ENCODE measurements around the gene FGF8.

Gene FGF8

DNA sequence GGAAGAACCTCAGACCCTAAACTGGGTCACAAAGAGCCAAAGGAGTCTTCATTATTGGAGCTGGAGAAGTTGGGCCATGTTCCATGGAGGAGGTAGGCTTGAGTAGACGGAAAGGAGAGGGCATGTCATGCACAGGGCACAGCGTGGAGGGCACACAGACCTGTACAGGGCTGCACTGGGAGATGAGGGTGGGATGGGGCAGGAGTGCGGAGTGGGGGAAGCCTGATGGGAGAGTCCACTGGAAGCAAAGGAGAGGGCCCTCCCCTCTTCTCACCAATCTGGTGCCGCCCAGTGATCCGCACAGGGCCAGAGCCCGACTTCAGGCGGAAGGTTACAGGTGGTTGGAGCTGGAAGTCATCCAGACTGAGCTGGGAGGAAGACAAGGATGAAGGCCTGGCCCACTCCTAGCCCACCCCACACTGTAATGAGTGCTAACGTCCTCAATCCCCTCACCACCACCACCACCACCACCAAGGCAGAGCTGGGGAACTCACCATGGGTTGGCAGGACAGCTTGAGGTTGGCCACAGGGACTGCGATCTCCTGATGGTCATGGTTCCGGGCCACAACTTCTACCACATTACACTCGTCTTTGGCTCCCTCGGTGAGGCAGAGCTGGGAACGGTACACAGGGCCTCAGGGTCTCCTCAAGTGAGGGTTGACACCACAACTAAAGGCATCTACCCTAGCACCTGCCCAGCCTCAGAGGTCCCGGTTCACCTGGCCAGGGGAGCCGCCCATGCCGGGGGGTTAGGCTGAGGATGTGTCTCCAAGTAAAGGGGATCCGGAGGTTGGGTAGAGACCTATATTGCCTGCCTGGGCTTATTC lies 6.3 kb upstream of the FGF8 start:
- DNase-seq = no peak

DNA sequence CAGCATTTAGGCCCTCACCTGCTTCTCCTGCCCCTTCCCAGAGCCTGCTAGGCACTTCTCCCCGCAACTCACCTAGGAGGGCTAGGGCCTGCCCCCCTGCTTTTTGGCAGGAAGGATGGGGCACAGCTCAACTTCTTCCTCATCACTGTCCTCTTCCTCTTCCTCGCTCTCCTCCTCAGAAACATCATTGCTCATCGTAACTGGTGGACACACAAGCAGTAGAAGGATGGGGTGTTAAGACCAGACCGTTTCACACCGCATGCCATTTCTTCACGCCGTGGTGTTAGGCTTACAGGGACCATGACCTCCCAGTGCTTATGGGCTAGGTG lies 5.7 kb upstream of the FGF8 start:
- no peak for DNase-seq

DNA sequence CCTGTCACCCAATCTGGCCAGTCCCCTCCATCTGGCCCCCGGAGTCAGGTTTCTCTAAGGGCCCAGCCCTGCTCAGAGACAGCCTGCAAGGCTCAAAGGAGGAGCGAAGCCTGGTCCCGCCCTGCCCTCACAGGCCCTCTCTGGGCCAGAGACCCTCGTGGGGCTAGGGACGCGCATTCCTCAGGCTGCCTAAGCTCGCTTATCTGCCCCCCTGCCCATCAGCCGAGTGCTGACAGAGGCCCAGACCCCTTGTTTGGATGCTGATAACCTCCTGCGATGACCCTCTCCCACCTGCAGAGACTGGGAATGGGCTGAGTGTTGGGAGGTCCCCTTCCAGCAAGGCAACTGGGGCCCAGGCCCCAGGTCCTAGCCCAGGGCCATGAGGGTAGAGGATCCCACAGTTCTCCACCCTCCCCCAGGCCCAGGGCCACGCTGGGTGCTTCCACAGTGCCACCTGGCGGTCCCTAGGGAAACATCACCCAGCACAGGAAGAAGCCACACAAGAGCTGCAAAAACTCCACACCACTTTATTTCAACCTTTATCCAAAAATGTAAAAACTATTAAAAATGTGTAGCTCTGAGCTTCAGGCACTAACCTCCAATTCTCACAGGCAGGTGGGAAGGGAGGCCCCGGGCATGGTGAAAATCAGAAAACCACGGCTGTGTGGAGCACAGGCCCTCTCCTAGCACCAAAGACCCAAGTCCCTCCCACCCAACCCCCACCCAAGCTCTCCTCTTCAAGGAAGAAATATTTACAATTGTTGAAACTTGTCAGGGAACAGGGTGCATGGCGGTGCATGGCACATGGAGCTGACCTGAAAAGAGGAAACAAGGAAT lies 5.1 kb upstream of the FGF8 start:
- peak; percentile 77 for DNase-seq

DNA sequence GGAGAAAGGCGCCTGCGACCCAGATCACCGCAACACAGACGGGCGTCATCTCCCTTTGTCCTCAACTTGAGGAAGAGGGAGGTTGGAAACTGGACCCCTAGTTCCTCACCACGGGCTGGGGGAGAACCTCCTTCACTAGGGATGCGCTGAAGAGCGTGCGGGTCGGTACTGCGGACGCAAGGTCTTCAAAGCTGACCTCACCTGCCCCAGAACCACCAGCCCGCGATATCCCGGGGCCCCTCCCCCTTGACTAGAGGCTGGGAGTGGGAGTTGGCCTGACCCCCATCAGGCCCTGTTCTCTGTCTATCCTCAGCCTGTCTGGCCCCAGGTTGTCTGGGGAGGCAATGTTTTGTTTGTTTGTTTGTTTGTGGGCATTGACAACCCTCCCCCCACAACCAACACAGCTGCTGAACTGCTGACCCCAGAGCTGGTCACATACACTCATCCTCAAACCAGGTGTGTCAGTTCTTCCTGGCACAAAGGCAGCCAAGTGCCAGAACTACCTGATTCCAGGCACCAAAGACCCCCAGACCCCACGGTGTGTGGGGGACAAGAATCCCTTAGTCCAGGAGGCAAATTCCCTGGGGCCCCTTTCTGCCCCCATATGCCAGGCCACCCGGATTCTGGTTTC lies 4.4 kb upstream of the FGF8 start:
- DNase-seq = no peak

DNA sequence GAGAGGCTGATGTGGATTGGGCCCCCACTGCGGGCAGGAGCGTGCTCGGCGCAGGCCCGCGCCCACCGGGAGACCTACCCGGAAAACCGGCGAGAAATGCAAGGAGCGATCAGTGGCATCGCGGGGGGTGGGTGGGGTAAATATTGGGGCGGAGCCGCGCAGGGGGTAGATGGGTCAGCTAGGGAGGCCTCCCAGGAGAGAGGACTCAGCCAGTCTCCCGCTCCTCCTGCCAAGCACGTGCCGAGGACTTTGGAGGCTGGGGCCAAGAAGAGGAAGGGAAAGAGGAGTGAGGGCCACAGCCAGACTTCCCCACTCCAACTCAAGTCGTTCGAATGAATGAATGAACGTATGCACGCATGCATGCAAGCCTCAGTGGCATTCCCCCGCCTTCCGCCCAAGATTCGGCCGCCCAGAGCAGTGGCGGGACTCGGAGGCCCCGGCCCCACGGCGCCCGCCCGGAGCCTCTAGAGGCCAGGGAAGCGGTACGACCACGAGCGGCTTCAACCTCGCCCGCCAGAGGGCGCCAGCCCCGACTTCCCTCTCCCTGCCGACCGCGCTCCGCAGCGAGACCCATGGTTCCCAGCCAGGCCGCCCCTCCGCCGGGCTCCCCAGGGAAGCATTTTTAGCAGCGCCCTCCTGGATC lies 3.8 kb upstream of the FGF8 start:
- DNase-seq = peak; percentile 90

DNA sequence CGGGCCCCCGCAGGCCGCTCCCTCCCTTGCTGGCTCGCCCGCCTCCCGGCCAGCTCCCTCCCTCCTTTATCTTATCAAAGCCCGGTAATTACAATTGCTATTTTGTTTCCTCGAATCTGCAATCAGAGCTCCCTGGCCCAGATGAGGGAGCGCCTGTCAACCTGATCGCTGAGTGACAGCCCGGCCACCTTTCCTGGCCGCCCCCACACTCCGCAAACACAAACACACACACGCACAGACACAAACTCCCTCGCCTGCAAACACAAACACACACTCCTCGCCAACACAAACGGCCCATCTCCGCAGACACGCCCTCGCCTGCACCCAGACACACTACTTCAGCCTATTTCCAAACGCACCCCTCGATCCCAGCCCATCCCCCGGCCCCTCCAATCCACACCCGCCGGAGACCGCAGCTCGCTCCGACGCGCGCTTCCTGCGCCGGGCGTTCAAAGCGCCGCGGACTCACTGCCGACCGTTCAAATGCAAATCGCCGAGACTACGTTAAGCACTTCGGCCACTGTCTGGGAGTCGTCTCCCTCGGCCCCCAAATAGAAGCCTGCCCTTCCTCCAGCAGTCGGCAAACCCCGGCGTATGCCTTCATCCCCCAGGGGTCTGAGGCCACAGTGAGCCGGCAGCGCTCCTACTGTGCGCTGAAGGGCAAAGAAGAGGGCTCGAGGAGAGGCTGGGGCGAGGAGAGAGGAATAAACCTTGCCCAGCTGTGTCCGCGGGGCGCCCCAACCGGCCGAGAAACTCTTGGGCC lies 3.0 kb upstream of the FGF8 start:
- DNase-seq = no peak

DNA sequence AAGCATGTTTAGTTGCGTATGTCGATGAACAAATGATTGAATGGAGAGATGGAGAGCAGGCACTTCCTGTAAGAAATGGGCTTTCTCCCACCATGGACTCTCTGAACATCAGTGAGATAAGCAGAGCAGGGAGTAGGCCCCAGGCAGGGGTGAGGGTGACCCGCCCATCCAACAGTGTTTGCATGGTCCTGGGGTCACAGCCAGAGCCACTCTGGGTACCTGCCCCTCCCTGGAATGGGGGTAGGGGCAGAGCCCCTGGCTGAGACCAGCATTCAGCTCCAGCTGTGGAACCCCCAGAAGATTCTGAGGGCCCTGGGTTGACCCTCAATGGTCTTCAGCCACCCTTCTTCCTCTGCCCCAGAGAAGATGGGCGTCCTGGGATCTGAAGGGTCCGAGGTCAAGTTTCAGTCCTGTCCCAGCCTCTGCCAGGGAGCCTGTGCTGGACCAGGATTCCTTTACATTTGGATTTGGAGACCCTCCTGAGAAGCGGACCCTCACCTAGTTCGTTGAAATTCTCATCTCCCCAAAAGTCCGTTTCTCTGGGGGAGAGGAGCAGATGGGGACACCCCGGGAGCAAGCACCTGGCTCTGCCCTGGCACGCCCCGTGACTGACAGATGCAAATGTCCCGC lies 2.4 kb upstream of the FGF8 start:
- no peak for DNase-seq

DNA sequence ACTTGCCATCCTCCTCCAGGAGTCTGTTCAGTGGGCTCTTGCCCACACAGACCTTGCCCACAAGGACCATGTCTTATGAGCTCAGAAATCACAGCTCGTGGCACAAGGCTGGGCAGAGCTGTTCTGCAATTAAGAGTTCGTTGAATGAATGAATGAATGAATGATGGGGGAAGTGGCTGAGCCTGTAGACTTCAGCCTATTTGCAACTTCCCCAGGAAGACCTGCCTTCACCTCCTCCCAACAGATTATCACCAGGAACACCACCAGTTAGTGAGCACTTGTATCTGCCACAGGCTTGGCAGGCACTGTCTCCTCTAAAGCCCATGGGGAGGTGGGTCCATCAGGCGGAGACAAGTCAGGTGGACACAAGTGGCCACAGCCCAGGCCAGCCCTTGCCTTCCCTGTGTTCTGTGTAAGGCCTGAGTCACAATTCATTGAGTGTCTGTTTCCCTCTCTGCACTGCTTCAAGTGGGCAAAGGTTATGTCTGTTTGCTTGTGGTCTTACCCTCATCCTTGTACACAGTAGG lies 1.8 kb upstream of the FGF8 start:
- DNase-seq = no peak

DNA sequence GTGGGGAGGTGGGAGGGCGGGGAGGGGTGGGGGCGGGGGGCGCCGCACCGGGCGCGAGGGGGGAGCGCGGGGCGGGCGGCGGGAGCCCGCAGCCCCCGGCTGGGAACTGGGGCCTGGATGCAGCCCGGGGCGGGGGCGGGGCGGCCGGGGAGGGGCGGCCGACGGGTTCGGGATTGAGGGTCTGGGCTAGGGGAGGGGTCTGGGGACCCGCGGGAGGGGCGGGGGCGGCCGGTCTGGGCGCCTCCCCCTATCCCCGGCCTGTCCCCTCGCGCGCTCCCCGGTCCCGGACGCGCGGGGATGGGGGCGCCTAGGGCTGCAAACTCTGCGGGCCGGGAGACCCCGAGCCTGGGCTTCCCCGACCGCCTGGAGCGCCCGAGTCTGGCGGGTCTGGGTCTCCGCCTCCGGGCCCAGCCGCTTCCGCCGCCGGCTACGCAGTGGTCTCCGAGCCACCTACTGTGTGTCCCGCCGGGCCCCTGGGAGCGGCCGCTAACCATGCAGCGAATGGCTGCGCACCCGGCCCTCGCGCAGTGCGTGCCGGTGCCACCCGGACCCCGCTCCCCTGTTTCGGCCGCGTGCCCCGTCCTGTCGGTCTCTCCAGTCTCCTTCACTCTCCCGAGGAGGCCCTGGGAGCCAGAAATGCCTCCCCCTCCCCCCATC lies 375 bp upstream of the FGF8 start:
- no peak for DNase-seq

DNA sequence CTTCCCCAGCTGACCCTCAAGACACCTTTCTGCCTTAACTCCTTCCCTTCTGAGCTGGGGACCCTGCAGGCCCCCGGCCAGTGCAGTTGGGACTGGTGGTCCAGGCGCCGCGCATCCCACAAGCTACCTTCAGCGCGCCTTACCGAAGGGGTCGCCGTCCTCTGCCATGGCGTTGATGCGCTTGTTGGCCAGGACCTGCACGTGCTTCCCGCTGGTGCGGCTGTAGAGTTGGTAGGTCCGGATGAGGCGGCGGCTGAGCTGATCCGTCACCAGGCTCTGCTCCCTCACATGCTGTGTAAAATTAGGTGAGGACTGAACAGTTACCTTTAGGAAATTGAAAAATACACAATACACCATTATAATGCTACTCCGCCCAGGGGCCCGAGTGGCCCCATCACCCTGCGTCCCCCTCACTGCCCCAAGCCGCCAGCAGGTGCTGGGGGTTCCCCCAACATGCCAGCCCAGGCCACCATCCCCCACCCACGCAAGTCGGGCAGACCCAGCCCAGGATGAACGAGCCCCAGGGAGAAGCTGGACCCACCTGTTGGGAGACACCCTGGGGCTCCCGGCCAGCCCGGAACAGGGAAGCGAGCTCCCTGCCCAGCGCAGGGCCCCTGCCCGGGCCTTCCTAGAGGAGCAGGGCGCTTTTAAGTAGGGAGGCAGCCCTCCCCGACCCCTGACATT lies 1.2 kb downstream of the FGF8 start:
- no peak for DNase-seq

DNA sequence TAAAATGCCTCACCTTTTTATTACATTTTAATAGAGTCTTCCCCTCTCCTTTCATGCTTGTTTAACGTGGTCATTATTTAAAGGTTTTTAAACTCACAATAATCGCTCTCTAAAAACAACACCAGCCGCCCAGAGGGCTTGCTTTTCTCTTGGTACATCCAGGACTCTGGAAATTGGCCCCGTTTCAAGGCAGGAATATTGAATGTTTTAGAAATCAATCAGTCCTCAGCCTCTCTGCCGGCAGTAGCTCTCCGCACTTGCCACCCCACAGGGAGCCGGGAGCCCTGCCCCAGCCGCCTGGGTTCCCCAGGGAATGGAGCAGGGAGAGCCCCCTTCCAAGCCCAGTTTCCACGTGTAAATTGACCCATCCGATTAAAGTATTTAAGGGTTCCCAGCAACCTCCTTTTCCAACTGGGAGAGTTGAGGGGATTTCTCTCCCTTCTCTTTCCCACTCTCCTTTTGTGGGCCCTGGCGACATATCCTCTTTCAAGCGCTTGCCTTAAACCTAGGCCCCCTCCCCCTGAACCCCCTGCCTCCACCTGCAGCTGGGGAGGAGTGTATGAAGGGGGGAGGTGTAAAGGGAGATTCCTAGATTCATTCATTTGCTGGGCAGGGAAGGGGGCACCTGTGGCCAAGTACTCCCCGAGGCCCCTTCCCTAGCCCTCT lies 1.9 kb downstream of the FGF8 start:
- DNase-seq = no peak

DNA sequence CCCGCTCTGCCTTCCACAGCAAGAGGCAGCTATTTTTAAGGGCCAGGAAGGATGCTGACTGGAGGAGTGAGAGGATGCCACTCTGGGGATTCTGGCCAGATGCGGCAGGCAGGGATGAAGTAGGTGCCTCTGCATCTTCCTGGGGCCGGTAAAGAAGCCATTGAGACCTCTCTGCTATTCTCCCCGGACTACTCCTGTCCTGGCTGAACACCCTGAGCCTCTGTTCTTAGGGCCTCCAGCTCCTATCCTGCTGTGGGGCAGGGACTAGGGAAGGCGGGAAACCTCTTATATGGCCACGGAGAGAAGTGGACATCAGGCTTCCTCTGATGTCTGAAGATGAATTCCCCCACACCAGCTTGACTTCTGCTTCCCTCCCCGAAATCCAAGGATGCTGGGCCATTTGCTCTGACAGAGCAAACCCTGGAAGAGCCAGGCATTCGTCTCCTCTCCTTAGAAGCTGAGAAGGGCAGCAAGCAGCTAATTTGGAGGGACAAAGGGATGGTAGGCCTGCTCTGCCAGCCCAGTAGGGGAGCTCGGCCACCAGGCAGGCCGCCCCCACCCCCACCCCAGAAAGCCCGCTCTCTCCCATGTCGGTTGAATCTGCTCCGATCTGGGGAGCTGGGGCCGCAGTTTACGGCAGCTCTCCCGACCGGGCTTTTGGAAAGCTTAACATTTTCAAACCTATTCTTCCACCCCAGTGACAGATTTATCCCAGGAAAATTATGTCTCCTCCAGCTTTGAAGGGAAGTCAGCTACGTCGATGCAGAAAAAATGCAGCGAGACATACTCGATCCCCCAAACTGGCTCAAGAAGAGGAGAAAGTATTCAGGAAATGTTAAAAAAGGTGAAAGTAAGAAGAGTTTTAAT lies 2.8 kb downstream of the FGF8 start:
- no peak for DNase-seq

DNA sequence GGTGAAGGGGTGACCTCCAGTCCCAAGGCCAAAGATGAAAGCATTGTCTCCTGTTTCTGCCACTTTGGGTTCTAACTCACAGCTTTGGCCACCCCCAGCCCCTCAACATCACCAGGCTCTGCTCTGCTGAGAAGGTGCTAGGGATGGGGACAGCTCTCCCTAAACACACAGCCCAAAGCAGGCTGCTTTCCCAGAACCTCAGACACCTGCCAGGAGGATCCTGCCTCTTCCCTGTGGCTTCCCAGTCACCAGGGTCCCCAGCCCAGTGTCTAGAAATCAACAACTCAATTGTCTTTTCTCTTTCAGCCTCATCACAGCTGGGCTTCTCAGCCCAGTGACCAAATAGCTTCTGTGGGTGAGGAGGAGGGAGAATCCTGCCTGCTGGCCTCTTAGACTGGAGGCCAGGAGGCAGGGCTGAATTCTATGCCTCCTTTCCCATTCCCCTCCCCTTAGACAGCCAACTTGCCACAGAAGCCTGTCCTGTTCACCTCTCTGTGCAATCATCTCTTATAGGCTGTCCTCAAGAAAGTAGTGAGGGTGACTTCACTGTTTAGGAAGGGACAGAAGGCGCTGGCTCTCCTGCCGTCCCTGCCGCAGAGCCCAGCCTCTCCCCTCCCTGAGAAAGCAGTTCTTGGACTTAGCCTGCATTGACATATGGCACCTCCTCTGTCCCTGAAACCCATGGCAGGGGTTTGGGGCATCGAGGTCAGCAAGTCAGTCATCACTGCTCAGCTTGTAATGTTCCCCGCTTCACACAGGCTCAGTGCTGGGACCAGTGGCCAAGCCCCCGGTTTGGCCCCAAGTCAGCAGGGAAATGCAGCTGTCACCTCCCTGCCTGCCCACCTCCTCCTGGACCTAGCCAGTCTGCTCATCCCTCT lies 3.7 kb downstream of the FGF8 start:
- no peak for DNase-seq

DNA sequence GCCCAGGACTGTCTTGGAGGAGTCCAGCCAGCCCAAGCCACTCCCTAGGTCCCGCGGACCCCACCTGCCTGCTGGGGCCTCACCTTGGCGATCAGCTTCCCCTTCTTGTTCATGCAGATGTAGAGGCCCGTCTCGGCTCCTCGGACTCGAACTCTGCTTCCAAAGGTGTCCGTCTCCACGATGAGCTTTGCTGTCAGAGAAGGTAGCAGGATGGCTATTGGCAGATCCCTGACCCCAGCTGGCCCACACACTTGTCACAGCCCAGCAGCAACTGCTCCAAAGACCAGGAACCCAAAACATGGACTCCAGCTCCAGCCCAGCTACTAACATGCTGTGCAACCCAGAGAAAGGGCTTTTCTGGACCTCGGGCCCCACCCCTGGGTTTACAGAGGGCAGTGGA lies 4.5 kb downstream of the FGF8 start:
- DNase-seq = no peak

DNA sequence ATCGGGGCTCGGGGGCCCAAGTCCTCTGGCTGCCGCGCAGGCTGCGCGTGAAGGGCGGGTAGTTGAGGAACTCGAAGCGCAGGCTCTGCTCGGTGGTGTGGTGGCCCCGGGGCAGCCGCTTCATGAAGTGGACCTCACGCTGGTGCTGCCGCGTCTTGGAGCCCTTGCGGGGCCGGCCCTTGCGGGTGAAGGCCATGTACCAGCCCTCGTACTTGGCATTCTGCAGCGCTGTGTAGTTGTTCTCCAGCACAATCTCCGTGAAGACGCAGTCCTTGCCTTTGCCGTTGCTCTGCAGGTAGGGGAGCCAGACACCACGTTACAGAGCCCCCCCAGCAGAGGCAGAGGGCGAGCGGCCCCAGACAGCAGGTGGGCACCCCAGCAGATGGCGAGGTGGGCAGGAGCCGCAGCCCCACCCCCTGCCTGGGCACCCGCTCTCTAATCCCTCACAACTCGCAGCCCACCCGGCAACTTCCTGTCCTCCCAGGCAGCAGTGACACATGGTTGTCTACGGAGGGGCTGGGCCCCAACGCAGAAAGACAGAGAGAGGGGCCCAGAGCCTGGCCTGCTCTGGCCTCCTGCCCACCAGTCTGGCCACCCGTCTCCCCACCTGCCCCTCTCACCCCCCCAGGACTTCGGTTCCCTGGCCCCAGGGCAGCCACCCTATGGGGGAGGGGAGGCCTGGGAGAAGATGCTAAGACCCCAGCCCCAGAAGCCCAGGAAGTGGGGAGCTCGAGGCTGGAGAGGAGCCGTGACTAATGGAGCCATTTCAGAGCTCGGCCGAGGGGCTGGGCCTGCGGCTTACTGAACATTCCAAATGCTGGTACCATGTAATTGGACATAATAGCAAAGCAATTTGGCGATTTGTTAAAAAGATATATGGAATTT lies 5.3 kb downstream of the FGF8 start:
- no peak for DNase-seq

DNA sequence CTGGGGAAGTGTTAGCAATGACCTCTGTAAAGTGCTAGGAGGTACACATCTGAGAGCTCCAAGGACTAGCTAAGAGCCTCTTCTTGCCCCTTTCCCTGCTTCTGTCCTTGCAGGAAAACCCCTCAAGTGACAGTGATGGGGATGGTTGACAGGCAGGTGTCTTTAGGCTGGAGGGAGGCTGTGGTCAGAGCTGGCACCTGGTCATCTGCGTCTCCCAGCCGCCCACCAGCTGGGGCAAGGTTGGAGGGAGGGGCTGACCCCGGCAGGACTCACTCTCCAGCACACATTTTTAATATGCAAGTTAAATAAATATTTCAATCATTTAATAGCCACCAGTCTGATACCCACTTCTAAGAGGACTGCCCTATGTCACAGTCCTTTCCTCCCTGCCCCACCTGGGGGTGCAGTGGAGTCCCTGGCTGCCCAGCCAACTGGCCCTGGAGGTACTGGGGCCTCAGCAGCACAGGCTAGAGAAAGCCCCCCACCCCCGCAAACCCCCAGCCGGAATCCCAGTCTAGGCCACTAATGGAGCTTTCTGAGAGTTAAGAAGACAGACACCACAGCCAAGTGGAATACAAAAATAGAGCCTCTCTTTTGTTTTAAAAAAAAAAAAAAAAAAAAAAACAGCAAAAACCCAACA lies 6.3 kb downstream of the FGF8 start:
- no peak for DNase-seq

DNA sequence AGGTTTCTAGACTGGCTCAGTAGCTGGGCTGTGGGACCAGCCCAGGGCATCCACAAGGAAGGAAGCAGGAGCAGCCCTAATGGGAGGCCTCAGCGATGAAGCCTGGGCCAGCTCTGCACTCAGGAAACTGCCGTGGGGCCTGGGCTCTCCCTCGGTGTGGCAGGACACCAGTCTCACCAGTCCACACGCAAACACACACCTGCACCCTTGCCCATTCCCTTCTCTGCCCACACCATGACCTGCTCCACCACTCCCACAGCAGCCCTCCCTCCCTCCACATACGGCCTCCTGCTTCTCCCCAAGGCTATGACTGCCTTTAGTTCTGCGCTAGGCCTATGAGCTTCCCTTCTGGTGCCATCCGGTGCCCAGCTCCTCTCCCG lies 7.1 kb downstream of the FGF8 start:
- no peak for DNase-seq
